CD4-positive, CD25-positive, alpha-beta regulatory T cell (primary cell): ENCODE results near the gene SAMD14. TPM values are rescaled to one million over a fixed set of nuclear protein-coding genes. Genes with fewer than 3 reads are reported as not detected.

Source experiments
- ATAC-seq, 2 donors: fragments of 150-1000 bp; cut with Tn5 transposase; one replicate each; pipeline ENCODE4 v1.10.0; 2021; ENCODE audit warnings: low read depth in 2 of 2, moderate number of reproducible peaks in 2 of 2, moderate library complexity in 1 of 2
- DNase-seq, 3 donors: peaks; one replicate each; pipeline versions ENCODE4 v3.0.0 to v3.0.0-alpha.2; 2012 to 2022; ENCODE audit warnings: mixed read lengths in 1 of 3
- H3K27ac ChIP-seq: one replicate; pipeline ENCODE4 v1.7.0; 2013; ENCODE audit warnings: mild to moderate bottlenecking, low read length; ENCODE audit not compliant: insufficient read depth, poor library complexity, severe bottlenecking
- H3K27me3 ChIP-seq: one replicate; pipeline ENCODE4 v1.7.0; 2013; ENCODE audit warnings: low read length; ENCODE audit not compliant: control insufficient read depth, insufficient read depth
- H3K36me3 ChIP-seq: one replicate; pipeline ENCODE4 v1.7.0; 2013; ENCODE audit warnings: mild to moderate bottlenecking, low read length, moderate library complexity; ENCODE audit not compliant: control insufficient read depth, insufficient read depth
- H3K4me1 ChIP-seq: 2 replicates; pipeline ENCODE4 v1.7.0; 2013; ENCODE audit warnings: mild to moderate bottlenecking, low read length; ENCODE audit not compliant: insufficient read depth, control insufficient read depth, poor library complexity, severe bottlenecking
- H3K4me3 ChIP-seq: one replicate; pipeline ENCODE4 v1.7.0; 2013; ENCODE audit warnings: low read depth, mild to moderate bottlenecking, low read length, moderate library complexity
- H3K9me3 ChIP-seq, 2 experiments: 1 replicate in 1 of 2; 2 replicates in 1 of 2; pipeline ENCODE4 v1.7.0; 2013; ENCODE audit warnings: low read length in 2 of 2, mild to moderate bottlenecking in 1 of 2, moderate library complexity in 1 of 2; ENCODE audit not compliant: control insufficient read depth in 2 of 2
- H3K27ac Mint-ChIP-seq, 3 donors: one replicate each; pipeline ENCODE4 v1.8.0; 2020 to 2022; ENCODE audit warnings: mild to moderate bottlenecking in 3 of 3, mixed read lengths in 3 of 3, moderate library complexity in 2 of 3
- H3K27me3 Mint-ChIP-seq: one replicate; pipeline ENCODE4 v1.8.0; 2022; ENCODE audit warnings: mild to moderate bottlenecking, mixed read lengths
- H3K36me3 Mint-ChIP-seq: one replicate; pipeline ENCODE4 v1.8.0; 2020; ENCODE audit warnings: mixed read lengths
- H3K4me1 Mint-ChIP-seq, 4 donors: one replicate each; pipeline ENCODE4 v1.8.0; 2020 to 2022; ENCODE audit warnings: mixed read lengths in 4 of 4, mild to moderate bottlenecking in 1 of 4
- H3K4me3 Mint-ChIP-seq, 4 donors: one replicate each; pipeline ENCODE4 v1.8.0; 2020 to 2022; ENCODE audit warnings: mild to moderate bottlenecking in 4 of 4, mixed read lengths in 4 of 4, moderate library complexity in 3 of 4
- H3K9me3 Mint-ChIP-seq, 7 donors: one replicate each; pipeline ENCODE4 v1.8.0; 2020 to 2022; ENCODE audit warnings: mixed read lengths in 7 of 7, mild to moderate bottlenecking in 3 of 7, moderate library complexity in 2 of 7
- polyA plus RNA-seq, 4 donors: library from polyadenylated mRNA; unstranded; fragments of 300-500 nt; fragmentation: Illumina TruSeq; gene quantifications; one replicate each; pipeline ENCODE4 v1.2.3, GENCODE V29; 2021
- total RNA-seq: library from RNA; stranded (reverse); gene quantifications from one replicate; pipeline ENCODE4 v1.2.3, GENCODE V29; 2022

SAMD14 gene
- total and polyA plus RNA-seq, 5 donors from 2014 or later = 0.09 to 0.96 TPM; not detected in 3

DNA sequence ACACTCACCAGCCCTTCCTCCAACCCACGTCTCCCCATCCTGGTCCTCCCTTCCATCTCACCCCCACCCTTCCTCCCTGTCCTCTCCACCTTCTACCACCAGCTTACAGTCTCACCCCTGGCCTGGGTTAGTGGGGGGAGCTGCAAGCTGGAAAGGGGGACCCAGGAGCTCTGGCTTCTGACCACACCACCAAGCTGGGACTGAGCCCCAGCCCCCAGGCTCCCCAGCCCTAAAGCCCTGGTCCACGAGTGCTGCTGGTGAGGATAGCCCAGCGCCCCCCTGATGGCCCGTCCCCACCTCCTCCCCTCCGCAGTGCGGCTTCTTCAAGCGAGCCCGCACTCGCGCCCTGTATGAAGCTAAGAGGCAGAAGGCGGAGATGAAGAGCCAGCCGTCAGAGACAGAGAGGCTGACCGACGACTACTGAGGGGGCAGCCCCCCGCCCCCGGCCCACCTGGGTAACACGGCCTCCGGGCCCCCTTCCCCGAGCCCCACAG is 42.0 kb downstream of the SAMD14 start:
- Mint-ChIP-seq H3K4me3 (no peak overlapping the region), H3K27me3 (no peaks in the 10 kb centered on the region), H3K4me1 (peaks cover 0 to 2% (median 0%) of the 10 kb centered on the region in 4 donors), H3K27ac (no peak overlapping the region), H3K9me3 (no peaks in the 10 kb centered on the region), H3K36me3 (peaks cover 2% of the 10 kb centered on the region)
- no peak for DNase-seq
- H3K4me3 ChIP-seq = no peak overlapping the region
- H3K36me3 ChIP-seq = no peaks in the 10 kb centered on the region
- no peaks in the 10 kb centered on the region for H3K4me1 ChIP-seq
- H3K27ac ChIP-seq = no peak overlapping the region
- no peaks in the 10 kb centered on the region for H3K9me3 ChIP-seq
- H3K27me3 ChIP-seq = no peaks in the 10 kb centered on the region
- ATAC-seq = no peak

DNA sequence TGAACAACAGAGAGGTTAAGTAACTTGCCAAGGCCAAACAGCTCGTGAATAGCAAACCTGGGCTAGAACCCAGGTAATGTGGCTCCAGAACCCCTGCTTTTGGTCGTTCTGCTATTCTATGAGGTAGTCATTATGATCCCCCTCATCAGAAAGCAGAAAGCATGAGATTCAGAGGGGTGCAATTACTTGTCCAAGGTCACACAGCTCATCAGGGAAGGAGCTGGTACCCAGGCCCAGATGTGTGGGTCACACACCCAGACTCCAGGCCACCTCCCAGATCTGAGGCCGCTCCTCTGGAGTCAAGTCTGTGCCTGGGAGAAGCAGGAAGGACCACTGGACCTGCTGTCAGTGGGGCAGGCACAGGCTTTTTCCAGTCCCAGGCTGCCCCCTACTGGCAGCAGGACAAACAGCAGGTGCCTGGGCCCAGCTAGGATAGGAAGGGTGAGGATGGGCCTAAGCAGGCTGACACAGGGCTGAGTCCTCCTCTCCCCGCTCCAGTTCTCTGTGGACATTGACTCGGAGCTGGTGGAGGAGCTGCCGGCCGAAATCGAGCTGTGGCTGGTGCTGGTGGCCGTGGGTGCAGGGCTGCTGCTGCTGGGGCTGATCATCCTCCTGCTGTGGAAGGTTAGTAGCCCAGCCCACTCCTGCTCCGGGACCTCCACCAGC is 42.6 kb downstream of the SAMD14 start:
- Mint-ChIP-seq H3K4me3 (no peak overlapping the region), H3K4me1 (peaks cover 0 to 2% (median 0%) of the 10 kb centered on the region in 4 donors), H3K36me3 (peaks cover 8% of the 10 kb centered on the region), H3K27ac (no peak overlapping the region), H3K27me3 (no peaks in the 10 kb centered on the region), H3K9me3 (no peaks in the 10 kb centered on the region)
- H3K27me3 ChIP-seq = no peaks in the 10 kb centered on the region
- no peak overlapping the region for H3K27ac ChIP-seq
- H3K4me3 ChIP-seq = no peak overlapping the region
- H3K9me3 ChIP-seq = no peaks in the 10 kb centered on the region
- H3K36me3 ChIP-seq = no peaks in the 10 kb centered on the region
- no peaks in the 10 kb centered on the region for H3K4me1 ChIP-seq
- DNase-seq (peak; percentile 56 to 76 (median 74)), ATAC-seq (peak; percentile 80 to 84)

GRCh38 chr17:50081757-50082156 is 48.2 kb downstream of the SAMD14 start:
- Mint-ChIP-seq H3K4me1 (no peaks in the 10 kb centered on the region), H3K27ac (peak overlapping the region in 1 of 3 donors; percentile 14), H3K36me3 (peaks cover 20% of the 10 kb centered on the region), H3K27me3 (no peaks in the 10 kb centered on the region), H3K9me3 (no peaks in the 10 kb centered on the region), H3K4me3 (no peak overlapping the region)
- DNase-seq = no peak
- Histone ChIP-seq H3K4me1 (no peaks in the 10 kb centered on the region), H3K36me3 (peaks cover 4% of the 10 kb centered on the region), H3K9me3 (no peaks in the 10 kb centered on the region), H3K4me3 (no peak overlapping the region), H3K27me3 (no peaks in the 10 kb centered on the region), H3K27ac (no peak overlapping the region)
- no peak for ATAC-seq

- Histone ChIP-seq H3K27me3 (no peaks in the 10 kb centered on the region), H3K27ac (no peak overlapping the region), H3K4me3 (no peak overlapping the region), H3K9me3 (no peaks in the 10 kb centered on the region), H3K36me3 (peaks cover 4% of the 10 kb centered on the region), H3K4me1 (no peaks in the 10 kb centered on the region)
- Mint-ChIP-seq H3K27ac (no peak overlapping the region), H3K27me3 (no peaks in the 10 kb centered on the region), H3K4me1 (no peaks in the 10 kb centered on the region), H3K9me3 (no peaks in the 10 kb centered on the region), H3K4me3 (no peak overlapping the region), H3K36me3 (peaks cover 20% of the 10 kb centered on the region)
- ATAC-seq = no peak
- DNase-seq = no peak
These were observed 49.1 kb downstream of the SAMD14 start for GRCh38 chr17:50080827-50081226.

DNA sequence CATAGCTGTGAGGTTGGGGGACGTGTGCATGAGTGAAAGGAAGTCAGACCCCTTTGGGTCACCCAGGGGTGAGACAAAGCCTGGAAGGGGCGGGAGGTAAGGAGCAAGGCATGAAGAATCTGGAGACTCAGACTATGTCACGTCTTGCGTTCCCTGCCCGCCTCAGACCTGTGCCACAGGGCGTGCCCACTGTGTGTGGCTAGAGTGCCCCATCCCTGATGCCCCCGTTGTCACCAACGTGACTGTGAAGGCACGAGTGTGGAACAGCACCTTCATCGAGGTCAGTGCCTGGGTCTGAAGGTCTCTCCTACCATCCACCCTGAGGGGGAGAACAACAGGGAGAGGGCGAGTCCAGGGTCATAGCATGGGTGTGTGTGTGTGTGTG is 49.9 kb downstream of the SAMD14 start:
- no peaks in the 10 kb centered on the region for H3K9me3 ChIP-seq
- no peak for ATAC-seq
- no peak overlapping the region for H3K27ac Mint-ChIP-seq
- no peaks in the 10 kb centered on the region for H3K27me3 ChIP-seq
- H3K36me3 ChIP-seq = peaks cover 4% of the 10 kb centered on the region
- no peak overlapping the region for H3K4me3 ChIP-seq
- H3K4me1 ChIP-seq = no peaks in the 10 kb centered on the region
- peaks cover 20% of the 10 kb centered on the region for H3K36me3 Mint-ChIP-seq
- H3K4me1 Mint-ChIP-seq = no peaks in the 10 kb centered on the region
- H3K27ac ChIP-seq = no peak overlapping the region
- no peaks in the 10 kb centered on the region for H3K27me3 Mint-ChIP-seq
- no peak for DNase-seq
- no peaks in the 10 kb centered on the region for H3K9me3 Mint-ChIP-seq
- no peak overlapping the region for H3K4me3 Mint-ChIP-seq

- H3K27me3 Mint-ChIP-seq = no peaks in the 10 kb centered on the region
- no peaks in the 10 kb centered on the region for H3K9me3 Mint-ChIP-seq
- peak overlapping the region in 1 of 3 donors; percentile 62 for H3K27ac Mint-ChIP-seq
- DNase-seq (no peak), ATAC-seq (no peak)
- H3K4me1 Mint-ChIP-seq = no peaks in the 10 kb centered on the region
- Histone ChIP-seq H3K4me3 (no peak overlapping the region), H3K27ac (no peak overlapping the region), H3K4me1 (no peaks in the 10 kb centered on the region), H3K36me3 (peaks cover 4% of the 10 kb centered on the region), H3K27me3 (no peaks in the 10 kb centered on the region), H3K9me3 (no peaks in the 10 kb centered on the region)
- H3K4me3 Mint-ChIP-seq = no peak overlapping the region
- peaks cover 25% of the 10 kb centered on the region for H3K36me3 Mint-ChIP-seq
These were observed 50.4 kb downstream of the SAMD14 start for GRCh38 chr17:50079334-50080095.

DNA sequence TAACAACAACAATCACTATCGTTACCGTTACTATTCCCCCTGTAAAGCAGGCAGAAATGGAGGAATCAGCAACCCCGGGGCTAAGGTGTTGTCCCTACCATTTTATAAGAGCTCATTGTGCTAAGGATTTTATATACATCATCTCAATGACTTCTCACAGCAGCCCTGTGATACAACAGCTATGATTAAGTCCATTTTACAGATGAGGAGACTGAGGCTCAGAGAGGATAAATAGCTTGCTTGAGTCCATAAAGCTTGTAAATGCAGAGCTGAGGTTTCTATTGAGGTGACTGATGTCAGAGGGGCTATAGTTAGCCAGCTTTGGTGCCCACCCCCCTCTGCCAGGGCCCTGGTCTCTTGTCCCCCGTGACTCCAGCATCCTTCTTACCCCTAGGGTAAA is 51.5 kb downstream of the SAMD14 start:
- no peaks in the 10 kb centered on the region for H3K9me3 ChIP-seq
- H3K9me3 Mint-ChIP-seq = no peaks in the 10 kb centered on the region
- no peak overlapping the region for H3K27ac Mint-ChIP-seq
- ATAC-seq (no peak), DNase-seq (no peak)
- H3K27ac ChIP-seq = no peak overlapping the region
- H3K27me3 ChIP-seq = no peaks in the 10 kb centered on the region
- no peaks in the 10 kb centered on the region for H3K4me1 ChIP-seq
- peaks cover 30% of the 10 kb centered on the region for H3K36me3 Mint-ChIP-seq
- H3K36me3 ChIP-seq = peaks cover 4% of the 10 kb centered on the region
- H3K4me3 ChIP-seq = no peak overlapping the region
- H3K4me1 Mint-ChIP-seq = no peaks in the 10 kb centered on the region
- no peak overlapping the region for H3K4me3 Mint-ChIP-seq
- H3K27me3 Mint-ChIP-seq = no peaks in the 10 kb centered on the region
